HepG2 (cell line): Measurements from ENCODE around the gene SEC11A. TPM values are rescaled to one million over a fixed set of nuclear protein-coding genes. Genes with fewer than 3 reads are reported as not detected.
A peak's percentile ranks its signal among the peaks of the same experiment; 100 is the strongest.

Source experiments
- DR1 ChIP-seq: sonication (generic); formaldehyde crosslinking; IDR thresholded peaks from 2 replicates; pipeline ENCODE4 v1.8.0; 2021; ENCODE audit warnings: mild to moderate bottlenecking, missing genetic modification reagents, inconsistent platforms
- FIP1L1 ChIP-seq: fragments of 200-400 bp; formaldehyde crosslinking; IDR thresholded peaks from 2 replicates; pipeline ENCODE4 v1.6.1; 2018; ENCODE audit warnings: low read depth, mild to moderate bottlenecking, low read length, moderate library complexity, borderline replicate concordance; ENCODE audit not compliant: insufficient read depth
- MEF2D ChIP-seq: sonication (generic); formaldehyde crosslinking; IDR thresholded peaks from 2 replicates; pipeline ENCODE4 v1.5.1; 2020; ENCODE audit warnings: mild to moderate bottlenecking, missing genetic modification reagents
- POLR2A ChIP-seq, 2 experiments: IDR thresholded peaks; 2 replicates each; pipeline ENCODE4 v1.6.1; 2011; ENCODE audit warnings: low read depth in 2 of 2, low read length in 2 of 2, mild to moderate bottlenecking in 1 of 2, moderate library complexity in 1 of 2; ENCODE audit not compliant: insufficient read depth in 1 of 2
- TBX2 ChIP-seq: sonication (generic); formaldehyde crosslinking; IDR thresholded peaks from 2 replicates; pipeline ENCODE4 v1.5.0; 2020; ENCODE audit warnings: missing genetic modification reagents, mild to moderate bottlenecking, borderline replicate concordance
- ZGPAT ChIP-seq: IDR thresholded peaks from 2 replicates; pipeline ENCODE4 v1.6.1; 2016; ENCODE audit warnings: mild to moderate bottlenecking
- ZNF280D ChIP-seq: sonication (generic); formaldehyde crosslinking; IDR thresholded peaks from 2 replicates; pipeline ENCODE4 v1.5.1; 2020; ENCODE audit warnings: mild to moderate bottlenecking, missing genetic modification reagents
- ZNF343 ChIP-seq: sonication (generic); formaldehyde crosslinking; IDR thresholded peaks from 2 replicates; pipeline ENCODE4 v1.4.0; 2020; ENCODE audit warnings: mild to moderate bottlenecking, missing genetic modification reagents
- polyA plus RNA-seq, 8 experiments: library from polyadenylated mRNA; depleted of rRNA in 3 of 8; stranded (reverse) in 7 of 8; unstranded in 1 of 8; fragments of >200 nt; fragmentation: Illumina TruSeq in 4 of 8; extraction: Trizol in 4 of 8; gene quantifications; 2 replicates each; pipeline versions ENCODE4 v1.2.1 to v1.2.3, GENCODE V29; 2011 to 2016; ENCODE audit warnings: low read depth in 4 of 8, missing spikeins in 1 of 8, mixed read lengths in 1 of 8; ENCODE audit not compliant: insufficient read depth in 1 of 8
- total RNA-seq, 5 experiments: library from RNA; depleted of rRNA; stranded (reverse); fragments of >200 nt; fragmentation: Illumina TruSeq; extraction: Trizol; gene quantifications; 2 replicates each; pipeline ENCODE4 v1.2.3, GENCODE V29; 2016; ENCODE audit warnings: low read depth in 1 of 5
- TF ChIP-seq, protein P1 (sequence below), 2 experiments: sonication (generic) in 1 of 2; formaldehyde crosslinking in 1 of 2; IDR thresholded peaks; 2 replicates each; pipeline versions ENCODE4 v1.4.0 to v1.6.1; 2018 to 2020; ENCODE audit warnings: missing genetic modification reagents in 2 of 2, borderline replicate concordance in 1 of 2, low read depth in 1 of 2, mild to moderate bottlenecking in 1 of 2, missing biosample characterization in 1 of 2
- TF ChIP-seq, protein P2 (sequence below): sonication (generic); formaldehyde crosslinking; IDR thresholded peaks from 2 replicates; pipeline ENCODE4 v1.4.0; 2020; ENCODE audit warnings: missing genetic modification reagents
- TF ChIP-seq, protein P3 (sequence below): IDR thresholded peaks from 2 replicates; pipeline ENCODE4 v1.6.1; 2012; ENCODE audit warnings: inconsistent platforms
- TF ChIP-seq, protein P4 (sequence below): sonication (generic); formaldehyde crosslinking; IDR thresholded peaks from 2 replicates; pipeline ENCODE4 v1.5.1; 2020; ENCODE audit warnings: mild to moderate bottlenecking, missing genetic modification reagents, moderate library complexity
- TF ChIP-seq, protein P5 (sequence below): sonication (generic); formaldehyde crosslinking; IDR thresholded peaks from 2 replicates; pipeline ENCODE4 v1.4.0; 2020; ENCODE audit warnings: missing genetic modification reagents

SEC11A gene
- total and polyA plus RNA-seq, 2 of the 13 experiments (the other 11 are each of a cell fraction or from before 2014, with no cell fraction given), result 141 to 230 TPM

DNA sequence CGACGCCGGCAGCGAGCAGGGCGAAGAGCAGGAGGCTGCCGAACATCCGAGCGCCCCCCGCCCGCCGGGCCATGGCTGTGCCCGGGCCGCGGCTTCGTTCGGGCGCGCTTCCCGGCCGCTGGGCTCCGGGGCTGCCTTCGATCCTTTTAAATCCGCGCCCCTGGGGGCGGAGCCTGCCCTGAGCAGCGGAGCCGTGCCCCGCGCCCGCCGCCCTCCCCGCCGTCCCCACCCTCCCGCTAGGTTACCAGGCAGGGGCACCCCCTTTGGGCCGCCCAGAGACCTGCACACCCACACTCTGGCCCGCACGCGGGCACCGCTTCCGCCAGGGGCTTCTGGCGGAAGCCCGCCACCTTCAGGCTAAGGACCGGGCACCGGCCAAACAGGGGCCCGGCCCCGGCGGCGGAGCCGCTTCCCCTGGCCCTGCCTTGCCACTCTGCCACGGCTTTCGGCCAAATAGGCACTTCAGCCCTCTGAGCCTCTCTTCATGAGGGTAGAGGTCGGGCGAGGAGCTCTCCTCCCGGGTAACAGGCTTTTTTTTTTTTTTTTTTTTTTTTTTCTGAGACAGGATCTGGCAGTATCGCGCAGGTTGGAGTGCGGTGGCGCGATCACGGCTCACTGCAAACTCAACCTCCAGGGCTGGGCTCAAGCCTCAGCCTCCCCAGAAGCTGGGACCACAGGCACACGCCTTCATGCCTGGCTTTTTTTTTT lies 57.7 kb downstream of the SEC11A start, which contains the start of gene NMB (continued):
- TF ChIP-seq POLR2A (IDR thresholded peaks at IDR 0.05; ENCODE audit: insufficient read depth in 1 of 2, low read depth in 2 of 2, low read length in 2 of 2) (peak; percentile 54 to 67), MEF2D (CRISPR knock-in tag) (no peak), DR1 (CRISPR knock-in tag) (peak; percentile 50), TBX2 (CRISPR knock-in tag) (no peak), ZGPAT (peak; percentile 66; the same call in 1 of the 2 replicates), ZNF343 (CRISPR knock-in tag) (0 out of 2 replicates have a peak, but pooled peaks have one; percentile 34), ZNF280D (CRISPR knock-in tag) (no peak), FIP1L1 (no peak)
- TF ChIP-seq, protein P1, sequence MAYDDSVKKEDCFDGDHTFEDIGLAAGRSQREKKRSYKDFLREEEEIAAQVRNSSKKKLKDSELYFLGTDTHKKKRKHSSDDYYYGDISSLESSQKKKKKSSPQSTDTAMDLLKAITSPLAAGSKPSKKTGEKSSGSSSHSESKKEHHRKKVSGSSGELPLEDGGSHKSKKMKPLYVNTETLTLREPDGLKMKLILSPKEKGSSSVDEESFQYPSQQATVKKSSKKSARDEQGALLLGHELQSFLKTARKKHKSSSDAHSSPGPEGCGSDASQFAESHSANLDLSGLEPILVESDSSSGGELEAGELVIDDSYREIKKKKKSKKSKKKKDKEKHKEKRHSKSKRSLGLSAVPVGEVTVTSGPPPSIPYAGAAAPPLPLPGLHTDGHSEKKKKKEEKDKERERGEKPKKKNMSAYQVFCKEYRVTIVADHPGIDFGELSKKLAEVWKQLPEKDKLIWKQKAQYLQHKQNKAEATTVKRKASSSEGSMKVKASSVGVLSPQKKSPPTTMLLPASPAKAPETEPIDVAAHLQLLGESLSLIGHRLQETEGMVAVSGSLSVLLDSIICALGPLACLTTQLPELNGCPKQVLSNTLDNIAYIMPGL (CRISPR knock-in tag; IDR thresholded peaks at IDR 0.05; ENCODE audit: borderline replicate concordance in 1 of 2, low read depth in 1 of 2), result peak in 1 of 2 experiments; percentile 82; a peak in 1 of 4 replicates
- TF ChIP-seq, protein P2, sequence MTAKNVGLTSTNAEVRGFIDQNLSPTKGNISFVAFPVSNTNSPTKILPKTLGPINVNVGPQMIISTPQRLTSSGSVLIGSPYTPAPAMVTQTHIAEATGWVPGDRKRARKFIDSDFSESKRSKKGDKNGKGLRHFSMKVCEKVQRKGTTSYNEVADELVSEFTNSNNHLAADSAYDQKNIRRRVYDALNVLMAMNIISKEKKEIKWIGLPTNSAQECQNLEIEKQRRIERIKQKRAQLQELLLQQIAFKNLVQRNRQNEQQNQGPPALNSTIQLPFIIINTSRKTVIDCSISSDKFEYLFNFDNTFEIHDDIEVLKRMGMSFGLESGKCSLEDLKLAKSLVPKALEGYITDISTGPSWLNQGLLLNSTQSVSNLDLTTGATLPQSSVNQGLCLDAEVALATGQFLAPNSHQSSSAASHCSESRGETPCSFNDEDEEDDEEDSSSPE (CRISPR knock-in tag), result peak; percentile 64; the same call in 1 of the 2 replicates
- TF ChIP-seq, protein P3, sequence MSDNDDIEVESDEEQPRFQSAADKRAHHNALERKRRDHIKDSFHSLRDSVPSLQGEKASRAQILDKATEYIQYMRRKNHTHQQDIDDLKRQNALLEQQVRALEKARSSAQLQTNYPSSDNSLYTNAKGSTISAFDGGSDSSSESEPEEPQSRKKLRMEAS, result peak; percentile 60; the same call in 1 of the 2 replicates
- TF ChIP-seq, protein P4, sequence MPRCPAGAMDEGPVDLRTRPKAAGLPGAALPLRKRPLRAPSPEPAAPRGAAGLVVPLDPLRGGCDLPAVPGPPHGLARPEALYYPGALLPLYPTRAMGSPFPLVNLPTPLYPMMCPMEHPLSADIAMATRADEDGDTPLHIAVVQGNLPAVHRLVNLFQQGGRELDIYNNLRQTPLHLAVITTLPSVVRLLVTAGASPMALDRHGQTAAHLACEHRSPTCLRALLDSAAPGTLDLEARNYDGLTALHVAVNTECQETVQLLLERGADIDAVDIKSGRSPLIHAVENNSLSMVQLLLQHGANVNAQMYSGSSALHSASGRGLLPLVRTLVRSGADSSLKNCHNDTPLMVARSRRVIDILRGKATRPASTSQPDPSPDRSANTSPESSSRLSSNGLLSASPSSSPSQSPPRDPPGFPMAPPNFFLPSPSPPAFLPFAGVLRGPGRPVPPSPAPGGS (CRISPR knock-in tag), result peak; percentile 43; the same call in 1 of the 2 replicates
- TF ChIP-seq, protein P5, sequence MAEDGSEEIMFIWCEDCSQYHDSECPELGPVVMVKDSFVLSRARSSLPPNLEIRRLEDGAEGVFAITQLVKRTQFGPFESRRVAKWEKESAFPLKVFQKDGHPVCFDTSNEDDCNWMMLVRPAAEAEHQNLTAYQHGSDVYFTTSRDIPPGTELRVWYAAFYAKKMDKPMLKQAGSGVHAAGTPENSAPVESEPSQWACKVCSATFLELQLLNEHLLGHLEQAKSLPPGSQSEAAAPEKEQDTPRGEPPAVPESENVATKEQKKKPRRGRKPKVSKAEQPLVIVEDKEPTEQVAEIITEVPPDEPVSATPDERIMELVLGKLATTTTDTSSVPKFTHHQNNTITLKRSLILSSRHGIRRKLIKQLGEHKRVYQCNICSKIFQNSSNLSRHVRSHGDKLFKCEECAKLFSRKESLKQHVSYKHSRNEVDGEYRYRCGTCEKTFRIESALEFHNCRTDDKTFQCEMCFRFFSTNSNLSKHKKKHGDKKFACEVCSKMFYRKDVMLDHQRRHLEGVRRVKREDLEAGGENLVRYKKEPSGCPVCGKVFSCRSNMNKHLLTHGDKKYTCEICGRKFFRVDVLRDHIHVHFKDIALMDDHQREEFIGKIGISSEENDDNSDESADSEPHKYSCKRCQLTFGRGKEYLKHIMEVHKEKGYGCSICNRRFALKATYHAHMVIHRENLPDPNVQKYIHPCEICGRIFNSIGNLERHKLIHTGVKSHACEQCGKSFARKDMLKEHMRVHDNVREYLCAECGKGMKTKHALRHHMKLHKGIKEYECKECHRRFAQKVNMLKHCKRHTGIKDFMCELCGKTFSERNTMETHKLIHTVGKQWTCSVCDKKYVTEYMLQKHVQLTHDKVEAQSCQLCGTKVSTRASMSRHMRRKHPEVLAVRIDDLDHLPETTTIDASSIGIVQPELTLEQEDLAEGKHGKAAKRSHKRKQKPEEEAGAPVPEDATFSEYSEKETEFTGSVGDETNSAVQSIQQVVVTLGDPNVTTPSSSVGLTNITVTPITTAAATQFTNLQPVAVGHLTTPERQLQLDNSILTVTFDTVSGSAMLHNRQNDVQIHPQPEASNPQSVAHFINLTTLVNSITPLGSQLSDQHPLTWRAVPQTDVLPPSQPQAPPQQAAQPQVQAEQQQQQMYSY, result 0 out of 2 replicates have a peak, but pooled peaks have one; percentile 18
